Neural cell (in vitro differentiated cells): ENCODE results near the gene GPR18.

Experiments used
- CTCF ChIP-seq: fragments of 450-650 bp; IDR thresholded peaks from 2 replicates; pipeline ENCODE4 v1.5.1; 2014; ENCODE audit warnings: antibody characterized with exemption, mild to moderate bottlenecking, moderate library complexity; ENCODE audit not compliant: poor library complexity, severe bottlenecking
- SMC3 ChIP-seq: fragments of 450-650 bp; conservative IDR thresholded peaks from 2 replicates; pipeline ENCODE4 v1.6.1; 2014; ENCODE audit warnings: antibody characterized with exemption, mild to moderate bottlenecking, moderate library complexity; ENCODE audit not compliant: poor library complexity

GRCh38 chr13:99207511-99207910, 50.7 kb downstream of the GPR18 start:
- TF ChIP-seq SMC3, result no peak
- TF ChIP-seq CTCF, result no peak
